ENCODE results near the gene PARVB. TPM values are rescaled to one million over a fixed set of nuclear protein-coding genes. Genes with fewer than 3 reads are reported as not detected.

PARVB gene
- polyA plus RNA-seq, 1 donor (not counting 4 experiments of a cell fraction or from before 2014, with no cell fraction given), result 10.5 TPM

GRCh38 chr22:44067901-44068300 is 43.8 kb downstream of the PARVB start:
- Histone ChIP-seq H3K36me3 (ENCODE audit: control insufficient read depth in 2 of 2, extremely low read depth in 1 of 2, insufficient read depth in 2 of 2, low read length in 2 of 2) (no peaks in the 10 kb centered on the region), H3K9ac (ENCODE audit: control insufficient read depth, extremely low read depth, insufficient read depth, low read length) (no peak overlapping the region), H3K4me3 (ENCODE audit: control insufficient read depth in 2 of 3, extremely low read depth in 1 of 3, insufficient read depth in 2 of 3, low read depth in 1 of 3, low read length in 3 of 3) (no peak overlapping the region), H2AFZ (ENCODE audit: control insufficient read depth, low read length) (no peak overlapping the region), H4K20me1 (ENCODE audit: control insufficient read depth, extremely low read depth, insufficient read depth, low read length) (no peaks in the 10 kb centered on the region), H3K27me3 (ENCODE audit: control insufficient read depth, extremely low read depth, insufficient read depth, low read length) (no peaks in the 10 kb centered on the region), H3K4me1 (ENCODE audit: control insufficient read depth, extremely low read depth, insufficient read depth, low read length) (no peaks in the 10 kb centered on the region), H3K9me1 (ENCODE audit: control insufficient read depth, extremely low read depth, insufficient read depth, low read length) (no peaks in the 10 kb centered on the region), H3K9me3 (ENCODE audit: control insufficient read depth, low read depth, low read length) (no peaks in the 10 kb centered on the region), H3K4me2 (ENCODE audit: control insufficient read depth, extremely low read depth, insufficient read depth, low read depth, low read length) (no peak overlapping the region), H3K79me2 (ENCODE audit: control insufficient read depth, insufficient read depth, low read length) (no peaks in the 10 kb centered on the region), H3K27ac (ENCODE audit: control insufficient read depth, insufficient read depth, low read length) (no peak overlapping the region)
- no peak for FAIRE-seq
- no peak for DNase-seq (ENCODE audit: low read depth, low spot score)
- no peak for TF ChIP-seq CTCF (optimal IDR thresholded peaks at IDR 0.05 in 1 of 3, IDR thresholded peaks at IDR 0.05 in 1 of 3, conservative IDR thresholded peaks at IDR 0.05 in 1 of 3; ENCODE audit: extremely low read depth in 1 of 3, insufficient read depth in 2 of 3, low read length in 3 of 3)
- TF ChIP-seq EZH2 (IDR thresholded peaks at IDR 0.05; ENCODE audit: low read length), result no peak
- dilution Hi-C loops (cut with MboI; ENCODE audit: extremely low pct_ligation_motif_present, low sequenced_read_pairs), result no loop called here

GRCh38 chr22:44068422-44069191 is 44.5 kb downstream of the PARVB start:
- dilution Hi-C loops (cut with MboI; ENCODE audit: extremely low pct_ligation_motif_present, low sequenced_read_pairs), result no loop called here
- TF ChIP-seq EZH2 (IDR thresholded peaks at IDR 0.05; ENCODE audit: low read length) (no peak), CTCF (optimal IDR thresholded peaks at IDR 0.05 in 1 of 3, IDR thresholded peaks at IDR 0.05 in 1 of 3, conservative IDR thresholded peaks at IDR 0.05 in 1 of 3; ENCODE audit: extremely low read depth in 1 of 3, insufficient read depth in 2 of 3, low read length in 3 of 3) (no peak)
- no peak overlapping the region for H3K4me3 ChIP-seq (ENCODE audit: control insufficient read depth in 2 of 3, extremely low read depth in 1 of 3, insufficient read depth in 2 of 3, low read depth in 1 of 3, low read length in 3 of 3)
- H2AFZ ChIP-seq (ENCODE audit: control insufficient read depth, low read length), result no peak overlapping the region
- no peak overlapping the region for H3K4me2 ChIP-seq (ENCODE audit: control insufficient read depth, extremely low read depth, insufficient read depth, low read depth, low read length)
- no peaks in the 10 kb centered on the region for H3K9me1 ChIP-seq (ENCODE audit: control insufficient read depth, extremely low read depth, insufficient read depth, low read length)
- H3K36me3 ChIP-seq (ENCODE audit: control insufficient read depth in 2 of 2, extremely low read depth in 1 of 2, insufficient read depth in 2 of 2, low read length in 2 of 2), result no peaks in the 10 kb centered on the region
- DNase-seq (ENCODE audit: low read depth, low spot score) (no peak), FAIRE-seq (no peak)
- no peaks in the 10 kb centered on the region for H3K27me3 ChIP-seq (ENCODE audit: control insufficient read depth, extremely low read depth, insufficient read depth, low read length)
- H3K9ac ChIP-seq (ENCODE audit: control insufficient read depth, extremely low read depth, insufficient read depth, low read length), result no peak overlapping the region
- H3K79me2 ChIP-seq (ENCODE audit: control insufficient read depth, insufficient read depth, low read length), result no peaks in the 10 kb centered on the region
- H3K27ac ChIP-seq (ENCODE audit: control insufficient read depth, insufficient read depth, low read length), result no peak overlapping the region
- H3K9me3 ChIP-seq (ENCODE audit: control insufficient read depth, low read depth, low read length), result no peaks in the 10 kb centered on the region
- H4K20me1 ChIP-seq (ENCODE audit: control insufficient read depth, extremely low read depth, insufficient read depth, low read length), result no peaks in the 10 kb centered on the region
- no peaks in the 10 kb centered on the region for H3K4me1 ChIP-seq (ENCODE audit: control insufficient read depth, extremely low read depth, insufficient read depth, low read length)
